GM21737 (cell line): Measurements from ENCODE around the gene BPIFB4.

ENCODE experiments used
- ATAC-seq: cut with Tn5 transposase; IDR thresholded peaks from one replicate; pipeline ENCODE4 v1.9.1; 2021; ENCODE audit warnings: mild to moderate bottlenecking, moderate library complexity; ENCODE audit not compliant: unreplicated experiment

The BPIFB4 gene

DNA sequence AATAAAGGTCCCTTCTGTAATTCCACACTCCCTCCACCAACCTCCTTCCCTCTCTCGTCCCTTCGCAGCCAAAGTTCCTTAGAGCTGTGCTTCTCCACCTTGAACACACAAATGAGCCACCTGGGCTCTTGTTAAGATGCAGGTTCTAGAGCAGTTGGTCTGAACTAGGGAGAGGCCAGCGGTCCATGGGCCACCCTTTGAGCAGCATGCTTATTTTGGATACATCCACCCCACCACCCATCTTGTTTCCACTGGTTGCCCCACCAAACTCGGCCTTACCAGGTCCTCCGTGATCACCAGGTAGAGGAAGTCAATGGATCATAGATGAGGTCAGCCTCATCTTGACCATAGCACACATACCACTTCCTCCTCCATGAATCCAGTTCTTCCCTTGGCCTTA, 81.2 kb downstream of the BPIFB4 start:
- ATAC-seq = no peak
